HS-27A (cell line): ENCODE results near the gene NRG3.

ENCODE experiments used
- DNase-seq: peaks from one replicate; pipeline ENCODE4 v3.0.0-alpha.2; 2012; ENCODE audit warnings: low read depth, missing footprints

The NRG3 gene

DNA sequence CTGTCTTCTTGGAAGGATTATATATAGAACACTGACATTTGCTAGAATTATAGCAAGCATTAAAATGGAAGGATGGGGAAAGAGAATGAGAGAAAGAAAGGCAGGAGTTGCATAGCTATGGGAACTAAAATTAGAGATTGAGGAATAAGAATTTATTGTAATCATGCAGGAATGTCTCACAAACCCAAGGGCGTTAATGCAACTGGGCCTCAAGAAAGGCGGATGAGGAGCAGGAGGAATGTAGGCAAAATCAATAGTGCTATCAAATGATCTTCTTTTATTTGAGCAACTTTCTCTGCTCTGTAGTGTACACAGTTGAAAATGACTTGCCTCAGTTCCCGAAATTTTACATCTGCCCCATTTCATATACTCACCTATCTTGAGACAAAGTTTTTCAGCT is 1132.5 kb downstream of the NRG3 start:
- DNase-seq, result no peak

DNA sequence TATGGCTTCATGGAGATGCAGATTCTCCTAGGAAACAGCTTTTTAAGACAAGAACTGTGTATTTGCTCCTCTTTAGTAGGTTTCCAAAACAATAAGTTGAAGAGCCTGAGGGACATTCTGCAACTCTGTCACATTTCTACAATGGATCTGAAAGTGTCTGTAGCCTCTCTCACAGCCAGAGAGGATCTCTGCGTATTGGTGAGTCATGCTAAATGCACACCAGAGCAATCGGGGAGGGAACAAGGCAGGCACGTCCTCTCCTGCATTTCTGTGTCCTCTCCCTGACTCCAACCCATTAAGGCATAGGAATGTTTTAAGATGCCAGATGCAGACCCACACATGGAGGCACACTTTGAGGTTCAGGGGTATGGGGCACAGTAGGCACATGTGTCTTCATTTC is 1137.9 kb downstream of the NRG3 start:
- DNase-seq, result no peak

DNA sequence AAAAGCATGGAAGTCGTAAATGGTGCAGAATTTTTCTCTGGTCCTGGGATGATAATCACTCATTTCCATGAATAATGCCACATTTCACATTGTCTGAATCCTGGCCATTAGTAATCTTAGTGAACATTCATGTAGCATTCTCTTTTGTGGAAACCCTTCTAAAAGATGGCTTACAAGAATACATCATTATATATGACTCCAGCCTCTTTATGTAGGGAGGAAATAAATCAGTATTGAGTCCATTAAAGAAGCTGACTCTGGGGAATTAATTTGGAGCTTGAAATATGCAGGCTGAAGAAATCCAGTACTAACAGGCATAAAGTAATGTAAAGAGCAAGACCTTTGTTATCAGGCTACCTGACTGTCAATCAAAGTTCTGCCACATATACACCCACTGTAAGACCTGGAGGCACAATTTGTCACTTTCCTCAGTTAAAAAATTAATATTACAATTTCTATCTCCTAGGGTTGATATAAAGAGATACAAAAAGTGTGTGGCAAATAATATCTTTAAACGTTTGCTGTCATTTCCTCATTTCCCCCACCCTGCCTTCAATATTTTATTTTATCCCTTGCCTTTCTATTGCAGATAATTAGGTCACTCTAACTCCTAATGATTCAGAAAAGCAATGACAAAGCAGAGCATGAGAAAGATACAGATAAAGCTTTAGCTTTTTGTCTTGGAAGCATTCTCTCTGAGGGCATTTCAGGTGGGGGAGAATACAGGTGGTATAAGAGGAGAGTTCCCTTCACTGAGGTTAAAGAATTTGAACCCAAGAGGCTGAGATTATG is 1142.3 kb downstream of the NRG3 start:
- no peak for DNase-seq

DNA sequence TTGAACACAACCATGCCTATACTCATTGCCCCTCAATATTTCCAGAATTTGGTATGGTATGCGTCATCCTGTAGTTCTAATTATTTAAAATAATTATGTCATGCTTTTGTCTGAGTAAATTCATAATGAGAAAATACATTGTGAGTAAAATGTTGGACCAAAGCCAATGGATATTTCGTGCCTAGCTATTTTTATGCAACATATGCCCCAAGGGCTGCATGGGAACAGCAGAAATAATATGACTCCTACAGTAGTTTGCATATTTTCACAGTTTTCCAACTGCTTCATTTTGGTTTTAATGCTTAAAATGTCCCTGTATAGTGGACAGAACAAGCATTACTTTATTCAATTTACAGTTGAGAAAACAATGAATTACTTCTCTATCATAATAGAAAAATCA is 1148.7 kb downstream of the NRG3 start:
- no peak for DNase-seq
